Measurements from ENCODE around the gene MFN1.

The MFN1 gene

DNA sequence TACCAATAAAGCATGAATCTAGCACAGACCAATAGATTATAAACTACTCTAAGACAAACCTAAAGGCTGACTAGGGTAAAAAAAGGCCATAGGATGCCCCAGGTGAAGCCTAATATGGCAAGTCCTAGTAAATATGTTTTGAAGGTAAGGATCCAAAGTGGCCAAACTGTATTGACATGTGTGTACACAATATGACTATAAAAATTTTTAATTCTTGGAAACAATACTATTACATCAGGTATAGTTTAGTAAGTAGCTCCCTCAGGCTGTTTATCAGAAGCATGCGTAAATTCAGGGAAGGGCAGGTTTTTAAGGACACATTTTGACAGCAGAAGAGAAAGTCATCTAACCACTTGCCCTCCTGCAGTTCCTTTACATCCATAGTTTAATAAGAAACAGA is 84.9 kb downstream of the MFN1 start:
- no peak for DNase-seq

DNA sequence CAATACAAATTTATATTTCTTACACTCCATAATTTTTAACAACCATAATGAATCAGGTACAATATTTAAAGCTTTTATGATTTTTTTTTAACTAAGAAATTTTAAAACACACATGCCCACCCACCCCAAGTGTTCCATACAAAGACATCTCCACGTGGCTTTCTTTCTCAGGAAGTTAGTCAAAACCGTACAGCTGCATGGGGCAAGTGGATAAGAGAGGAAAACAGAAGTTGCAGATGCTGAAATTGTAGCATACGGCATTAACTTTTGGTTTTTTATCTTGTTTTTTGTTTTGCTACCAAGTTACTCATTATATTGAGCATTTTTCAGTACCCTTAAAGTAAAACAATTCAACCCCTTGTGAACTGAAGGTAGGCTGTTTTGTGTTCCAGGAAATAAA is 89.0 kb downstream of the MFN1 start:
- no peak for DNase-seq

GRCh38 chr3:179438841-179439240 is 91.3 kb downstream of the MFN1 start:
- DNase-seq = no peak
